Right forelimb (tissue), 1 donor: ENCODE measurements around the gene FAM217B.
"Not testable (repeated sequence)": the region's sequence is repeated elsewhere in the genome, so short reads cannot be mapped to it uniquely, and the experiment has no call there.

ENCODE experiments used
- DNase-seq: peaks from one replicate; pipeline ENCODE4 v3.0.0-alpha.2; 2018

The FAM217B gene

GRCh38 chr20:59939052-59939878 is 924 bp upstream of the FAM217B start:
- DNase-seq, result no peak

- no peak for DNase-seq
Observed at GRCh38 chr20:59939879-59940128, 385 bp upstream of the FAM217B start.

GRCh38 chr20:59940956-59941294 is 736 bp downstream of the FAM217B start:
- no peak for DNase-seq

GRCh38 chr20:59942245-59942644 is 2.1 kb downstream of the FAM217B start:
- DNase-seq, result no peak

GRCh38 chr20:59944726-59945125 is 4.5 kb downstream of the FAM217B start:
- no peak for DNase-seq

GRCh38 chr20:59945175-59945574 is 5.0 kb downstream of the FAM217B start:
- no peak for DNase-seq

- no peak for DNase-seq
Observed at GRCh38 chr20:59945731-59946130, 5.5 kb downstream of the FAM217B start.

- DNase-seq, result no peak
Observed at GRCh38 chr20:59947376-59947775, 7.2 kb downstream of the FAM217B start.

GRCh38 chr20:59948212-59948611 is 8.0 kb downstream of the FAM217B start:
- DNase-seq, result no peak

GRCh38 chr20:59948828-59949720 is 8.9 kb downstream of the FAM217B start:
- no peak for DNase-seq

- DNase-seq, result no peak
Observed at GRCh38 chr20:59949911-59950310, 9.7 kb downstream of the FAM217B start.

- no peak for DNase-seq
Observed at GRCh38 chr20:59954718-59955117, 14.5 kb downstream of the FAM217B start.

- no peak for DNase-seq
Observed at GRCh38 chr20:59955131-59955796, 15.1 kb downstream of the FAM217B start.

GRCh38 chr20:59957568-59957967 is 17.4 kb downstream of the FAM217B start:
- not testable (repeated sequence) for DNase-seq

- DNase-seq, result no peak
Observed at GRCh38 chr20:59958123-59958522, 17.9 kb downstream of the FAM217B start, which contains the start of gene CDH26. Gene CDH26, plus strand, starts transcription at chr20:59958423. Its CDS starts 304 bp downstream, at chr20:59958727.

GRCh38 chr20:59958626-59959025 is 18.4 kb downstream of the FAM217B start:
- no peak for DNase-seq

- DNase-seq, result no peak
Observed at GRCh38 chr20:59961423-59961822, 21.2 kb downstream of the FAM217B start.

GRCh38 chr20:59962155-59962554 is 22.0 kb downstream of the FAM217B start:
- DNase-seq, result no peak

- no peak for DNase-seq
Observed at GRCh38 chr20:59966428-59966827, 26.2 kb downstream of the FAM217B start.

GRCh38 chr20:59971428-59971827 is 31.2 kb downstream of the FAM217B start:
- no peak for DNase-seq

GRCh38 chr20:59972037-59972801 is 32.0 kb downstream of the FAM217B start:
- DNase-seq, result no peak

- DNase-seq, result no peak
Observed at GRCh38 chr20:59976156-59976782, 36.1 kb downstream of the FAM217B start.
